COLO829 (cell line): Measurements from ENCODE around the gene CDK5RAP3.
"Not testable (repeated sequence)": the region's sequence is repeated elsewhere in the genome, so short reads cannot be mapped to it uniquely, and the experiment has no call there.

Experiments used
- DNase-seq: peaks from one replicate; pipeline ENCODE4 v3.0.0; 2012; ENCODE audit warnings: low spot score

Gene CDK5RAP3

GRCh38 chr17:48001197-48001596 is 30.3 kb downstream of the CDK5RAP3 start:
- no peak for DNase-seq

- DNase-seq = not testable (repeated sequence)
Measured at GRCh38 chr17:48001657-48002056, 30.7 kb downstream of the CDK5RAP3 start.

- DNase-seq = peak; percentile 87
Measured at GRCh38 chr17:48002266-48002915, 31.5 kb downstream of the CDK5RAP3 start.

GRCh38 chr17:48002916-48003416 is 32.1 kb downstream of the CDK5RAP3 start:
- DNase-seq = no peak

- no peak for DNase-seq
Measured at GRCh38 chr17:48003417-48004151, 32.7 kb downstream of the CDK5RAP3 start.

- no peak for DNase-seq
Measured at GRCh38 chr17:48004983-48005382, 34.1 kb downstream of the CDK5RAP3 start.

GRCh38 chr17:48006936-48007709 is 36.2 kb downstream of the CDK5RAP3 start:
- no peak for DNase-seq

- no peak for DNase-seq
Measured at GRCh38 chr17:48010193-48010592, 39.3 kb downstream of the CDK5RAP3 start.

GRCh38 chr17:48011405-48012150 is 40.7 kb downstream of the CDK5RAP3 start:
- no peak for DNase-seq

GRCh38 chr17:48012151-48012520 is 41.2 kb downstream of the CDK5RAP3 start:
- no peak for DNase-seq

- DNase-seq = no peak
Measured at GRCh38 chr17:48012654-48013053, 41.7 kb downstream of the CDK5RAP3 start.

GRCh38 chr17:48013876-48014594 is 43.1 kb downstream of the CDK5RAP3 start:
- peak; percentile 89 for DNase-seq

GRCh38 chr17:48014595-48015111 is 43.7 kb downstream of the CDK5RAP3 start:
- no peak for DNase-seq

GRCh38 chr17:48016112-48016511 is 45.2 kb downstream of the CDK5RAP3 start:
- no peak for DNase-seq

- not testable (repeated sequence) for DNase-seq
Measured at GRCh38 chr17:48017817-48018158, 46.9 kb downstream of the CDK5RAP3 start.

GRCh38 chr17:48021934-48022333 is 51.0 kb downstream of the CDK5RAP3 start:
- no peak for DNase-seq

- no peak for DNase-seq
Measured at GRCh38 chr17:48022901-48023300, 52.0 kb downstream of the CDK5RAP3 start.

GRCh38 chr17:48023400-48024148 is 52.7 kb downstream of the CDK5RAP3 start:
- DNase-seq = no peak

GRCh38 chr17:48024149-48025039 is 53.5 kb downstream of the CDK5RAP3 start:
- no peak for DNase-seq
